K562 (cell line): Measurements from ENCODE around the gene SETD5. TPM values are rescaled to one million over a fixed set of nuclear protein-coding genes. Genes with fewer than 3 reads are reported as not detected.

Experiments used
- BRD9 ChIP-seq: fragments of 450-650 bp; IDR thresholded peaks from 2 replicates; pipeline ENCODE4 v1.6.1; 2018; ENCODE audit warnings: low read depth; ENCODE audit not compliant: partially characterized antibody
- CEBPB ChIP-seq: fragments of 450-650 bp; IDR thresholded peaks from 2 replicates; pipeline ENCODE4 v1.6.1; 2016; ENCODE audit warnings: missing genetic modification characterization, missing compliant biosample characterization
- CHD4 ChIP-seq: fragments of 200-600 bp; sonication (generic); IDR thresholded peaks from 3 replicates; pipeline ENCODE4 v1.6.1; 2012; ENCODE audit warnings: low read depth, mild to moderate bottlenecking, mixed read lengths, low read length, inconsistent platforms; ENCODE audit not compliant: insufficient read depth, insufficient replicate concordance, poor library complexity, severe bottlenecking
- CTCF ChIP-seq, 3 experiments: IDR thresholded peaks in 2 of 3; conservative IDR thresholded peaks in 1 of 3; 2 replicates each; pipeline ENCODE4 v1.5.1; 2011 to 2012; ENCODE audit warnings: low read length in 3 of 3, mild to moderate bottlenecking in 3 of 3, control low read depth in 2 of 3, improper control_type of control experiment in 1 of 3, inconsistent platforms in 1 of 3, low read depth in 1 of 3, mixed read lengths in 1 of 3, moderate library complexity in 1 of 3; ENCODE audit not compliant: insufficient read depth in 2 of 3
- DACH1 ChIP-seq: fragments of 450-650 bp; IDR thresholded peaks from 2 replicates; pipeline ENCODE4 v1.6.1; 2018; ENCODE audit not compliant: partially characterized antibody
- GATA2 ChIP-seq: sonication (generic); formaldehyde crosslinking; IDR thresholded peaks from 2 replicates; pipeline ENCODE4 v1.4.0; 2020; ENCODE audit warnings: mild to moderate bottlenecking, missing genetic modification reagents
- GTF2A2 ChIP-seq: IDR thresholded peaks from 2 replicates; pipeline ENCODE4 v1.6.1; 2016; ENCODE audit warnings: mild to moderate bottlenecking, missing genetic modification characterization, missing compliant biosample characterization
- HBP1 ChIP-seq: fragments of 450-650 bp; formaldehyde crosslinking; IDR thresholded peaks from 2 replicates; pipeline ENCODE4 v1.4.0; 2022; ENCODE audit warnings: missing genetic modification characterization
- HOXB6 ChIP-seq: fragments of 250-450 bp; sonication (Bioruptor Pico); IDR thresholded peaks from 2 replicates; pipeline ENCODE4 v1.5.1; 2022; ENCODE audit warnings: mild to moderate bottlenecking, borderline replicate concordance
- IRF2 ChIP-seq: sonication (generic); formaldehyde crosslinking; IDR thresholded peaks from 2 replicates; pipeline ENCODE4 v1.8.1; 2022; ENCODE audit warnings: mild to moderate bottlenecking, missing genetic modification reagents
- JUN ChIP-seq, 2 experiments: sonication (generic) in 1 of 2; formaldehyde crosslinking in 1 of 2; IDR thresholded peaks; 2 replicates each; pipeline versions ENCODE4 v1.6.1 to v1.8.0; 2012 to 2022; ENCODE audit warnings: borderline replicate concordance in 2 of 2, mild to moderate bottlenecking in 2 of 2, improper control_type of control experiment in 1 of 2, low read depth in 1 of 2, low read length in 1 of 2, missing genetic modification reagents in 1 of 2
- NCOA1 ChIP-seq: fragments of 450-650 bp; IDR thresholded peaks from 2 replicates; pipeline ENCODE4 v1.6.1; 2016; ENCODE audit warnings: low read depth
- NCOA4 ChIP-seq: fragments of 450-650 bp; IDR thresholded peaks from 2 replicates; pipeline ENCODE4 v1.6.1; 2018; ENCODE audit warnings: mild to moderate bottlenecking; ENCODE audit not compliant: partially characterized antibody
- RCOR1 ChIP-seq, 2 experiments: IDR thresholded peaks; 2 replicates each; pipeline ENCODE4 v1.6.1; 2012; ENCODE audit warnings: low read depth in 2 of 2, low read length in 2 of 2, borderline replicate concordance in 1 of 2, improper control_type of control experiment in 1 of 2
- SMAD4 ChIP-seq: fragments of 250-450 bp; sonication (Bioruptor Pico); conservative IDR thresholded peaks from 2 replicates; pipeline ENCODE4 v1.8.0; 2021; ENCODE audit warnings: inconsistent platforms, mild to moderate bottlenecking, moderate library complexity
- SMARCE1 ChIP-seq: fragments of 450-650 bp; IDR thresholded peaks from 2 replicates; pipeline ENCODE4 v1.7.1; 2016; ENCODE audit warnings: mild to moderate bottlenecking
- TAF1 ChIP-seq: IDR thresholded peaks from 2 replicates; pipeline ENCODE4 v1.6.1; 2011; ENCODE audit warnings: mild to moderate bottlenecking, low read length, moderate library complexity; ENCODE audit not compliant: insufficient read depth, control insufficient read depth, severe bottlenecking; ENCODE audit errors: extremely low read depth
- TAL1 ChIP-seq: fragments of 450-650 bp; IDR thresholded peaks from 2 replicates; pipeline ENCODE4 v1.6.1; 2016; ENCODE audit warnings: mild to moderate bottlenecking
- ZC3H8 ChIP-seq: fragments of 450-650 bp; IDR thresholded peaks from 2 replicates; pipeline ENCODE4 v1.6.1; 2017
- ZFX ChIP-seq: sonication (generic); formaldehyde crosslinking; IDR thresholded peaks from 2 replicates; pipeline ENCODE4 v1.8.0; 2022; ENCODE audit warnings: mild to moderate bottlenecking, missing genetic modification reagents, moderate library complexity
- ZNF143 ChIP-seq: sonication (generic); formaldehyde crosslinking; IDR thresholded peaks from 2 replicates; pipeline ENCODE4 v1.9.0; 2022; ENCODE audit warnings: mild to moderate bottlenecking, missing genetic modification reagents
- ZNF146 ChIP-seq: IDR thresholded peaks from one replicate; pipeline ENCODE4 v1.6.1; 2018; ENCODE audit warnings: missing compliant biosample characterization; ENCODE audit not compliant: unreplicated experiment
- ZNF263 ChIP-seq: sonication (generic); formaldehyde crosslinking; IDR thresholded peaks from 2 replicates; pipeline ENCODE4 v1.8.0; 2022; ENCODE audit warnings: mild to moderate bottlenecking, missing genetic modification reagents, borderline replicate concordance
- ZNF316 ChIP-seq: fragments of 450-650 bp; IDR thresholded peaks from 2 replicates; pipeline ENCODE4 v1.6.1; 2016
- ZNF76 ChIP-seq: fragments of 250-450 bp; sonication (Bioruptor Pico); IDR thresholded peaks from 2 replicates; pipeline ENCODE4 v1.4.0; 2020; ENCODE audit warnings: mild to moderate bottlenecking, moderate library complexity, borderline replicate concordance
- ZNF77 ChIP-seq: fragments of 250-450 bp; sonication (Bioruptor Pico); IDR thresholded peaks from 2 replicates; pipeline ENCODE4 v1.5.0; 2020
- ZSCAN32 ChIP-seq: fragments of 450-650 bp; formaldehyde crosslinking; IDR thresholded peaks from 2 replicates; pipeline ENCODE4 v1.4.0; 2020; ENCODE audit warnings: mild to moderate bottlenecking, moderate library complexity
- polyA plus RNA-seq, 8 experiments: library from polyadenylated mRNA; depleted of rRNA in 4 of 8; stranded (reverse) in 5 of 8; unstranded in 3 of 8; fragments of >200 nt; fragmentation: Nextera tagmentation in 2 of 8; fragmentation: Illumina TruSeq in 1 of 8; extraction: Ambion mirVana in 2 of 8; extraction: Trizol in 1 of 8; gene quantifications; 2 replicates each; pipeline versions ENCODE4 v1.2.1 to v1.2.3, GENCODE V29; 2011 to 2014; ENCODE audit warnings: inconsistent platforms in 1 of 8, missing spikeins in 1 of 8
- total RNA-seq, 7 experiments: library from RNA; depleted of rRNA in 6 of 7; stranded (reverse); fragments of >200 nt in 6 of 7; fragmentation: Illumina TruSeq in 2 of 7; extraction: Trizol in 2 of 7; gene quantifications; 2 replicates each; pipeline versions ENCODE4 v1.2.1 to v1.2.3, GENCODE V29; 2011 to 2021; ENCODE audit warnings: low replicate concordance in 1 of 7

Gene SETD5
- total and polyA plus RNA-seq, 9 of the 15 experiments (the other 6 are each of a cell fraction or from before 2014, with no cell fraction given) = 20.8 to 135 (median 87.2) TPM

GRCh38 chr3:9422712-9423424, 25.5 kb downstream of the SETD5 start (continued):
- TF ChIP-seq JUN (IDR thresholded peaks at IDR 0.05; ENCODE audit: borderline replicate concordance, low read depth, low read length) (peak; percentile 90), JUN (CRISPR knock-in tag; IDR thresholded peaks at IDR 0.05; ENCODE audit: borderline replicate concordance) (no peak), ZNF316 (no peak), SMAD4 (peak; percentile 93), ZNF146 (CRISPR knock-in tag) (peak; percentile 7), NCOA4 (no peak), NCOA1 (peak; percentile 40), ZNF76 (CRISPR knock-in tag) (peak; percentile 44; the same call in 1 of the 2 replicates), ZNF263 (CRISPR knock-in tag) (no peak), HBP1 (CRISPR knock-in tag) (no peak), IRF2 (CRISPR knock-in tag) (no peak), GTF2A2 (tag) (no peak), ZSCAN32 (CRISPR knock-in tag) (peak; percentile 99), GATA2 (CRISPR knock-in tag) (no peak), TAL1 (peak; percentile 35), RCOR1 (IDR thresholded peaks at IDR 0.05; ENCODE audit: borderline replicate concordance in 1 of 2, low read depth in 2 of 2, low read length in 2 of 2) (peak in 1 of 2 experiments; percentile 93; a peak in 3 of 4 replicates), TAF1 (peak; percentile 40), CTCF (IDR thresholded peaks at IDR 0.05 in 2 of 3, conservative IDR thresholded peaks at IDR 0.05 in 1 of 3; ENCODE audit: insufficient read depth in 2 of 3, low read depth in 1 of 3, low read length in 3 of 3) (peak; percentile 48 to 78 (median 66); a peak in 5 of 6 replicates), SMARCE1 (peak; percentile 85), DACH1 (peak; percentile 62), HOXB6 (CRISPR knock-in tag) (no peak), ZC3H8 (peak; percentile 35; the same call in 1 of the 2 replicates), ZNF143 (CRISPR knock-in tag) (peak; percentile 37; the same call in 1 of the 2 replicates), BRD9 (peak; percentile 93), CEBPB (tag) (peak; percentile 100), ZNF77 (no peak), ZFX (CRISPR knock-in tag) (peak; percentile 67), CHD4 (peak; percentile 72)
